HEK293 (cell line): ENCODE results near the gene CFAP221.

Source experiments
- CTCF ChIA-PET: fragments of 350-600 bp; formaldehyde crosslinking; extraction: SDS; loops from one replicate; lab custom pipeline; 2021; ENCODE audit warnings: antibody characterized with exemption; lab: Yijun Ruan, JAX
- POLR2A ChIA-PET: fragments of 300-600 bp; formaldehyde crosslinking; extraction: SDS; loops from one replicate; lab custom pipeline; 2020; ENCODE audit warnings: antibody characterized with exemption, inconsistent platforms; lab: Yijun Ruan, JAX
- H3K27ac ChIP-seq: fragments of 200-500 bp; sonication (Bioruptor generic); 2 replicates; pipeline ENCODE4 v1.5.1; 2014; ENCODE audit warnings: low read depth, low read length, control low read depth, inconsistent platforms; ENCODE audit errors: extremely low read depth
- H3K36me3 ChIP-seq, 2 experiments: fragments of 200-500 bp in 1 of 2; sonication (Bioruptor generic) in 1 of 2; 1 replicate in 1 of 2; 2 replicates in 1 of 2; pipeline ENCODE4 v1.5.1; 2014 to 2017; ENCODE audit warnings: inconsistent platforms in 2 of 2, low read length in 2 of 2; ENCODE audit not compliant: control insufficient read depth in 2 of 2, insufficient read depth in 1 of 2
- H3K4me1 ChIP-seq: fragments of 200-500 bp; sonication (Bioruptor generic); 2 replicates; pipeline ENCODE4 v1.5.1; 2014; ENCODE audit warnings: mild to moderate bottlenecking, low read length, inconsistent platforms; ENCODE audit not compliant: control insufficient read depth, insufficient read depth
- H3K4me3 ChIP-seq: 2 replicates; pipeline ENCODE4 v1.5.1; 2011; ENCODE audit warnings: low read depth, mild to moderate bottlenecking, control low read depth, low read length, moderate library complexity
- H3K9me3 ChIP-seq: fragments of 200-500 bp; sonication (Bioruptor generic); 2 replicates; pipeline ENCODE4 v1.5.1; 2014; ENCODE audit warnings: low read depth, low read length, inconsistent platforms; ENCODE audit not compliant: control insufficient read depth, insufficient read depth
- BCL11A ChIP-seq: fragments of 450-650 bp; formaldehyde crosslinking; IDR thresholded peaks from 2 replicates; pipeline ENCODE4 v1.5.1; 2016; ENCODE audit warnings: low read depth, missing biosample characterization, missing genetic modification characterization
- ELK4 ChIP-seq: IDR thresholded peaks from 2 replicates; pipeline ENCODE4 v1.6.1; 2011; ENCODE audit warnings: mild to moderate bottlenecking, low read depth, low read length, borderline replicate concordance
- HOXA7 ChIP-seq: sonication (generic); formaldehyde crosslinking; IDR thresholded peaks from 2 replicates; pipeline ENCODE4 v1.8.1; 2022; ENCODE audit warnings: missing genetic modification reagents, borderline replicate concordance
- IKZF3 ChIP-seq: fragments of 450-650 bp; IDR thresholded peaks from 2 replicates; pipeline ENCODE4 v1.5.0; 2018; ENCODE audit warnings: missing biosample characterization, mild to moderate bottlenecking, missing genetic modification characterization, moderate library complexity
- ZFP69B ChIP-seq: fragments of 450-650 bp; formaldehyde crosslinking; IDR thresholded peaks from 2 replicates; pipeline ENCODE4 v1.5.1; 2016; ENCODE audit warnings: missing biosample characterization, missing genetic modification characterization
- ZIC2 ChIP-seq: fragments of 450-650 bp; formaldehyde crosslinking; IDR thresholded peaks from 2 replicates; pipeline ENCODE4 v1.5.1; 2016; ENCODE audit warnings: missing biosample characterization, missing genetic modification characterization
- ZNF138 ChIP-seq: fragments of 450-650 bp; formaldehyde crosslinking; IDR thresholded peaks from 2 replicates; pipeline ENCODE4 v1.5.1; 2016; ENCODE audit warnings: missing biosample characterization, missing genetic modification characterization, borderline replicate concordance
- ZNF155 ChIP-seq: fragments of 450-650 bp; formaldehyde crosslinking; IDR thresholded peaks from 2 replicates; pipeline ENCODE4 v1.5.1; 2016; ENCODE audit warnings: missing biosample characterization, missing genetic modification characterization
- ZNF266 ChIP-seq: fragments of 450-650 bp; formaldehyde crosslinking; IDR thresholded peaks from 2 replicates; pipeline ENCODE4 v1.5.1; 2016; ENCODE audit warnings: missing biosample characterization, missing genetic modification characterization, low read depth
- ZNF292 ChIP-seq: fragments of 450-650 bp; formaldehyde crosslinking; IDR thresholded peaks from 2 replicates; pipeline ENCODE4 v1.5.1; 2016; ENCODE audit warnings: low read depth, missing biosample characterization, missing genetic modification characterization, borderline replicate concordance
- ZNF366 ChIP-seq: fragments of 450-650 bp; formaldehyde crosslinking; conservative IDR thresholded peaks from 2 replicates; pipeline ENCODE4 v1.5.1; 2016; ENCODE audit warnings: missing biosample characterization, missing genetic modification characterization
- ZNF391 ChIP-seq: fragments of 450-650 bp; formaldehyde crosslinking; IDR thresholded peaks from 2 replicates; pipeline ENCODE4 v1.5.1; 2016; ENCODE audit warnings: low read depth, missing biosample characterization, missing genetic modification characterization, borderline replicate concordance
- ZNF394 ChIP-seq: fragments of 450-650 bp; formaldehyde crosslinking; IDR thresholded peaks from 2 replicates; pipeline ENCODE4 v1.5.1; 2016; ENCODE audit warnings: missing biosample characterization, missing genetic modification characterization, mild to moderate bottlenecking, moderate library complexity, borderline replicate concordance
- ZNF513 ChIP-seq: fragments of 450-650 bp; IDR thresholded peaks from 2 replicates; pipeline ENCODE4 v1.5.1; 2018; ENCODE audit warnings: missing biosample characterization, missing genetic modification characterization
- ZNF514 ChIP-seq: fragments of 450-650 bp; formaldehyde crosslinking; IDR thresholded peaks from 2 replicates; pipeline ENCODE4 v1.5.1; 2016; ENCODE audit warnings: missing biosample characterization, missing genetic modification characterization
- ZNF629 ChIP-seq: fragments of 450-650 bp; formaldehyde crosslinking; IDR thresholded peaks from 2 replicates; pipeline ENCODE4 v1.5.1; 2017; ENCODE audit warnings: missing biosample characterization, missing genetic modification characterization
- ZNF76 ChIP-seq: fragments of 450-650 bp; formaldehyde crosslinking; IDR thresholded peaks from 2 replicates; pipeline ENCODE4; 2016; ENCODE audit warnings: low read depth, missing biosample characterization, missing genetic modification characterization, borderline replicate concordance
- TF ChIP-seq, protein P1 (sequence below): fragments of 450-650 bp; formaldehyde crosslinking; IDR thresholded peaks from 2 replicates; pipeline ENCODE4 v1.5.1; 2016; ENCODE audit warnings: missing biosample characterization, missing genetic modification characterization, low read depth
- TF ChIP-seq, protein P2 (sequence below): fragments of 450-650 bp; formaldehyde crosslinking; IDR thresholded peaks from 2 replicates; pipeline ENCODE4 v1.5.1; 2016; ENCODE audit warnings: missing biosample characterization, missing genetic modification characterization
- TF ChIP-seq, protein P3 (sequence below): fragments of 450-650 bp; formaldehyde crosslinking; IDR thresholded peaks from 2 replicates; pipeline ENCODE4 v1.5.1; 2016; ENCODE audit warnings: missing biosample characterization, missing genetic modification characterization, low read depth

The CFAP221 gene

GRCh38 chr2:119599384-119599783 is 55.1 kb downstream of the CFAP221 start (continued):
- TF ChIP-seq ZNF391 (tag by site-specific recombination) (no peak), ZIC2 (tag by site-specific recombination) (no peak), ZNF514 (no peak), ZNF266 (tag by site-specific recombination) (no peak), ZNF629 (tag by site-specific recombination) (no peak), ZFP69B (tag by site-specific recombination) (no peak)
- TF ChIP-seq, protein P1, sequence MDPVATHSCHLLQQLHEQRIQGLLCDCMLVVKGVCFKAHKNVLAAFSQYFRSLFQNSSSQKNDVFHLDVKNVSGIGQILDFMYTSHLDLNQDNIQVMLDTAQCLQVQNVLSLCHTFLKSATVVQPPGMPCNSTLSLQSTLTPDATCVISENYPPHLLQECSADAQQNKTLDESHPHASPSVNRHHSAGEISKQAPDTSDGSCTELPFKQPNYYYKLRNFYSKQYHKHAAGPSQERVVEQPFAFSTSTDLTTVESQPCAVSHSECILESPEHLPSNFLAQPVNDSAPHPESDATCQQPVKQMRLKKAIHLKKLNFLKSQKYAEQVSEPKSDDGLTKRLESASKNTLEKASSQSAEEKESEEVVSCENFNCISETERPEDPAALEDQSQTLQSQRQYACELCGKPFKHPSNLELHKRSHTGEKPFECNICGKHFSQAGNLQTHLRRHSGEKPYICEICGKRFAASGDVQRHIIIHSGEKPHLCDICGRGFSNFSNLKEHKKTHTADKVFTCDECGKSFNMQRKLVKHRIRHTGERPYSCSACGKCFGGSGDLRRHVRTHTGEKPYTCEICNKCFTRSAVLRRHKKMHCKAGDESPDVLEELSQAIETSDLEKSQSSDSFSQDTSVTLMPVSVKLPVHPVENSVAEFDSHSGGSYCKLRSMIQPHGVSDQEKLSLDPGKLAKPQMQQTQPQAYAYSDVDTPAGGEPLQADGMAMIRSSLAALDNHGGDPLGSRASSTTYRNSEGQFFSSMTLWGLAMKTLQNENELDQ, result no peak

GRCh38 chr2:119605096-119605495 is 60.8 kb downstream of the CFAP221 start:
- H3K36me3 ChIP-seq, result no peaks in the 10 kb centered on the region
- no peaks in the 10 kb centered on the region for H3K9me3 ChIP-seq
- no peaks in the 10 kb centered on the region for H3K4me1 ChIP-seq
- no peak overlapping the region for H3K4me3 ChIP-seq
- TF ChIP-seq, protein P2, sequence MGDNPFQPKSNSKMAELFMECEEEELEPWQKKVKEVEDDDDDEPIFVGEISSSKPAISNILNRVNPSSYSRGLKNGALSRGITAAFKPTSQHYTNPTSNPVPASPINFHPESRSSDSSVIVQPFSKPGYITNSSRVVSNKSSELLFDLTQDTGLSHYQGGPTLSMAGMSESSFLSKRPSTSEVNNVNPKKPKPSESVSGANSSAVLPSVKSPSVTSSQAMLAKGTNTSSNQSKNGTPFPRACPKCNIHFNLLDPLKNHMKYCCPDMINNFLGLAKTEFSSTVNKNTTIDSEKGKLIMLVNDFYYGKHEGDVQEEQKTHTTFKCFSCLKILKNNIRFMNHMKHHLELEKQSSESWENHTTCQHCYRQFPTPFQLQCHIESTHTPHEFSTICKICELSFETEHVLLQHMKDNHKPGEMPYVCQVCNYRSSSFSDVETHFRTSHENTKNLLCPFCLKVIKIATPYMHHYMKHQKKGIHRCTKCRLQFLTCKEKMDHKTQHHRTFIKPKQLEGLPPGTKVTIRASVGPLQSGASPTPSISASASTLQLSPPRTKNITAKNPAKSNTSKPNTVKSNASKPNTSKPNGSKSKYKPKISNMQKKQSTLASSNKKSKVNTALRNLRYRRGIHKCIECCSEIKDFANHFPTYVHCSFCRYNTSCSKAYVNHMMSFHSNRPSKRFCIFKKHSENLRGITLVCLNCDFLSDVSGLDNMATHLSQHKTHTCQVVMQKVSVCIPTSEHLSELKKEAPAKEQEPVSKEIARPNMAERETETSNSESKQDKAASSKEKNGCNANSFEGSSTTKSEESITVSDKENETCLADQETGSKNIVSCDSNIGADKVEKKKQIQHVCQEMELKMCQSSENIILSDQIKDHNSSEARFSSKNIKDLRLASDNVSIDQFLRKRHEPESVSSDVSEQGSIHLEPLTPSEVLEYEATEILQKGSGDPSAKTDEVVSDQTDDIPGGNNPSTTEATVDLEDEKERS (tag by site-specific recombination), result no peak
- TF ChIP-seq ZNF76 (tag by site-specific recombination), result no peak
- TF ChIP-seq ZNF366 (tag by site-specific recombination), result no peak
- TF ChIP-seq ZNF138 (tag by site-specific recombination), result no peak
- no peak for TF ChIP-seq BCL11A (tag by site-specific recombination)
- TF ChIP-seq, protein P1, result no peak
- no peak for TF ChIP-seq IKZF3
- TF ChIP-seq, protein P3, sequence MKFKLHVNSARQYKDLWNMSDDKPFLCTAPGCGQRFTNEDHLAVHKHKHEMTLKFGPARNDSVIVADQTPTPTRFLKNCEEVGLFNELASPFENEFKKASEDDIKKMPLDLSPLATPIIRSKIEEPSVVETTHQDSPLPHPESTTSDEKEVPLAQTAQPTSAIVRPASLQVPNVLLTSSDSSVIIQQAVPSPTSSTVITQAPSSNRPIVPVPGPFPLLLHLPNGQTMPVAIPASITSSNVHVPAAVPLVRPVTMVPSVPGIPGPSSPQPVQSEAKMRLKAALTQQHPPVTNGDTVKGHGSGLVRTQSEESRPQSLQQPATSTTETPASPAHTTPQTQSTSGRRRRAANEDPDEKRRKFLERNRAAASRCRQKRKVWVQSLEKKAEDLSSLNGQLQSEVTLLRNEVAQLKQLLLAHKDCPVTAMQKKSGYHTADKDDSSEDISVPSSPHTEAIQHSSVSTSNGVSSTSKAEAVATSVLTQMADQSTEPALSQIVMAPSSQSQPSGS (tag by site-specific recombination), result no peak
- TF ChIP-seq ZNF155 (tag by site-specific recombination), result no peak
- TF ChIP-seq ZNF513 (tag by site-specific recombination), result no peak
- no peak for TF ChIP-seq ZNF292 (tag by site-specific recombination)
- no peak for TF ChIP-seq HOXA7 (CRISPR knock-in tag)
- no peak for TF ChIP-seq ZNF394 (tag by site-specific recombination)
- TF ChIP-seq ELK4, result no peak
- POLR2A ChIA-PET, result no interaction called here
- H3K27ac ChIP-seq, result no peak overlapping the region
- CTCF ChIA-PET, result no interaction called here
